Muscle of leg (tissue), 11 donors: ENCODE data around the gene PALM3. TPM values are rescaled to one million over a fixed set of nuclear protein-coding genes. Genes with fewer than 3 reads are reported as not detected.

Source experiments
- DNase-seq: peaks from one replicate; pipeline ENCODE4 v3.0.0; 2013
- H3K27ac ChIP-seq: one replicate; pipeline ENCODE4 v1.5.1; 2013; ENCODE audit warnings: mild to moderate bottlenecking, low read length, control low read depth
- H3K27me3 ChIP-seq: one replicate; pipeline ENCODE4 v1.6.1; 2013; ENCODE audit warnings: low read length; ENCODE audit not compliant: control insufficient read depth, insufficient read depth
- H3K36me3 ChIP-seq: one replicate; pipeline ENCODE4 v1.6.1; 2013; ENCODE audit warnings: low read length; ENCODE audit not compliant: control insufficient read depth, insufficient read depth
- H3K4me1 ChIP-seq: one replicate; pipeline ENCODE4 v1.6.1; 2013; ENCODE audit warnings: low read length; ENCODE audit not compliant: control insufficient read depth, insufficient read depth
- H3K4me3 ChIP-seq: one replicate; pipeline ENCODE4 v1.5.1; 2013; ENCODE audit warnings: low read length, control low read depth
- H3K9me3 ChIP-seq: replicated peaks from 2 replicates; pipeline ENCODE4 v1.6.1; 2013; ENCODE audit warnings: low read depth, low read length; ENCODE audit not compliant: control insufficient read depth
- WGBS: methylation state at CpG from one replicate; pipeline ENCODE4 v1.1.5; 2013; ENCODE audit warnings: missing lambda C conversion rate; ENCODE audit not compliant: insufficient coverage; 5-methylcytosine and 5-hydroxymethylcytosine counted together
- polyA plus RNA-seq, 8 donors: library from polyadenylated mRNA; unstranded; fragments of 120-200 nt; gene quantifications; one replicate each; pipeline versions ENCODE4 v1.2.1 to v1.2.3, GENCODE V29; 2013; ENCODE audit warnings: inconsistent platforms in 1 of 8, low replicate concordance in 1 of 8; ENCODE audit not compliant: insufficient read length in 8 of 8, insufficient read depth in 1 of 8
- total RNA-seq: library from RNA; stranded (reverse); fragments of 120-200 nt; gene quantifications from one replicate; pipeline ENCODE4 v1.2.4, GENCODE V29; 2013

PALM3 gene
- total and polyA plus RNA-seq, 9 donors, result 0.18 to 2.3 (median 1.2) TPM

DNA sequence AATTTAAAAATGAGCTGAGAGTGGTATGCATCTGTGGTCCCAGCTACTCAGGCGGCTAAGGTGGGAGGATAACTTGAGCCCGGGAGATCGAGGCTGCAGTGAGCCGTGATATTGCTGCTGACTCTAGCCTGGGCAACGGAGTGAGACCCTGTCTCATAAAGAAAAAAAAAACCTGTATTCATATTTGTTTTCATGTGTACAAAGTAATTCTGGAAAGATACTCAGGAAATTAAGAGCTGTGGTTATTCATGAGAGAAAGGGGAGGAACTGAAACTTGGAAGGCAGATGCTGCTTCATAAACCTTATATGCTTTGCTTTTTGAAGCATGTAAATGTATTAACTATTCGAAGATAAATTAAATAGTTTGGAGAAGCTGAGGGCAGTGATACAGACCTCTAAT is 42.8 kb downstream of the PALM3 start:
- H3K27me3 ChIP-seq, result no peaks in the 10 kb centered on the region
- H3K27ac ChIP-seq, result no peak overlapping the region
- no peaks in the 10 kb centered on the region for H3K36me3 ChIP-seq
- H3K4me3 ChIP-seq, result no peak overlapping the region
- H3K9me3 ChIP-seq, result no peaks in the 10 kb centered on the region
- no peaks in the 10 kb centered on the region for H3K4me1 ChIP-seq
- WGBS, result no CpG with 5 or more reads among the region's 6 CpGs
- no peak for DNase-seq

- Histone ChIP-seq H3K27me3 (no peaks in the 10 kb centered on the region), H3K9me3 (no peaks in the 10 kb centered on the region), H3K4me1 (no peaks in the 10 kb centered on the region), H3K4me3 (no peak overlapping the region), H3K27ac (no peak overlapping the region), H3K36me3 (no peaks in the 10 kb centered on the region)
- DNase-seq, result no peak
- 100% methylated on average over 1 of the region's 8 CpGs for WGBS
Measured at GRCh38 chr19:14015524-14016035, 46.3 kb downstream of the PALM3 start.

DNA sequence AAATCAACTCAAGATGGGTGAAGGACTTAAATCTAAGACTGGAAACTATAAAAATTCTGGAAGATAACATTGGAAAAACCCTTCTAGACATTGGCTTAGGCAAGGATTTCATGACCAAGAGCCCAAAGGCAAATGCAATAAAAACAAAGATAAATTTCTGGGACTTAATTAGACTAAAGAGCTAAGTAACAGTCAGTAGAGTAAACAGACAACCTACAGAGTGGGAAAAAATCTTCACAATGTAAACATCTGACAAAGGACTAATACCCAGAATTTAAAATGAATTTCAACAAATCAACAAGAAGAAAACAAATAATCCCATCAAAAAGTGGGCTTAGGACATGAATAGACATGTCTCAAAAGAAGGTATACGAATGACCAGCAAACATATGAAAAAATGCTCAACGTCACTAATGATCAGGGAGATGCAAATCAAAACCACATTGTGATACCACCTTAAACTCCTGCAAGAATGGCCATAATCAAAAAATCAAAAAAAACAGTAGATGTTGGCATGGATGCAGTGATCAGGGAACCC is 49.4 kb downstream of the PALM3 start:
- H3K9me3 ChIP-seq, result no peaks in the 10 kb centered on the region
- no peak overlapping the region for H3K27ac ChIP-seq
- WGBS, result no CpG with 5 or more reads among the region's 2 CpGs

DNA sequence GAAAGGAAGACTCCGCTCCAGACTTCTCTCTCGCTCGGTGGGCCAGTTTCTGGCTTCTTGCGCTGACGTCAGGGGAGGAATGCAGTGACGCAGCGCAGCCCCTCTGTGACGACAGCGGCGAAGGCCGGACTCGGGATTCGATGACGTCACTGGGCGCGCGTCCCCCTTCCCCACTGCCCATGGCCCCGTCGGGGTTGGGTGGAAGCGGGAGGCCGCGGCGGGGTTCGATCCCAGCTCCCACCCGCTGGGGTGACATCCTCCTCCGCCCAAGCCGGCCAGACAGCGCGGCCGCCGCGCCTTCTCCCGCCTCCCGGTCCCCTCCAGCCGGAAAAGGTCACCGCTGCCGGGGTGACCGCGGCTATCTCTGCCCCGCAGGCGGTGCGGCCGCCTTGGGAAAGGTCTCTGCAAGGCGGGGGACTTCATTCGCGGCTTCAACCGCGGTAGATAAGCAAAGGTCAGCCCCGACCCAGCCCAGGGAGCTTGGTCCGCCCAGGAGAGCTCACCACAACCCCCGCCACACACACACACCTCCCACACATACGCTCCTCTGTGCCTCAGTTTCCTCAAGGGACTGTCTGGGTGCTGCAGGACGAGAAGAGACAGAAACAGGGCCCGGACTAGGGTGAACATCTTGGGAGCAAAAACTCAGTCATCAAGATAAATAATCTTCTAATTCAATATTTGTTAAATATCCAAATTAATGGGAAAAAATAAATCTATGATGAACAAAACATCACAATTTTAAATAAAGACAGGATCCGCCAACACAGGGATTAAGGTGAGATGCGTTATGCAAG is 54.9 kb downstream of the PALM3 start:
- no peak for DNase-seq
- Histone ChIP-seq H3K36me3 (no peaks in the 10 kb centered on the region), H3K27me3 (no peaks in the 10 kb centered on the region), H3K4me1 (peaks cover 23% of the 10 kb centered on the region), H3K4me3 (peak overlapping the region; percentile 80), H3K9me3 (no peaks in the 10 kb centered on the region), H3K27ac (peak overlapping the region; percentile 99)
- under 1% methylated on average over 43 of the region's 56 CpGs for WGBS

More for the DNA sequence above, 49.4 kb downstream of the PALM3 start:
- no peaks in the 10 kb centered on the region for H3K27me3 ChIP-seq
- no peak overlapping the region for H3K4me3 ChIP-seq
- DNase-seq, result no peak
- no peaks in the 10 kb centered on the region for H3K4me1 ChIP-seq
- H3K36me3 ChIP-seq, result no peaks in the 10 kb centered on the region

DNA sequence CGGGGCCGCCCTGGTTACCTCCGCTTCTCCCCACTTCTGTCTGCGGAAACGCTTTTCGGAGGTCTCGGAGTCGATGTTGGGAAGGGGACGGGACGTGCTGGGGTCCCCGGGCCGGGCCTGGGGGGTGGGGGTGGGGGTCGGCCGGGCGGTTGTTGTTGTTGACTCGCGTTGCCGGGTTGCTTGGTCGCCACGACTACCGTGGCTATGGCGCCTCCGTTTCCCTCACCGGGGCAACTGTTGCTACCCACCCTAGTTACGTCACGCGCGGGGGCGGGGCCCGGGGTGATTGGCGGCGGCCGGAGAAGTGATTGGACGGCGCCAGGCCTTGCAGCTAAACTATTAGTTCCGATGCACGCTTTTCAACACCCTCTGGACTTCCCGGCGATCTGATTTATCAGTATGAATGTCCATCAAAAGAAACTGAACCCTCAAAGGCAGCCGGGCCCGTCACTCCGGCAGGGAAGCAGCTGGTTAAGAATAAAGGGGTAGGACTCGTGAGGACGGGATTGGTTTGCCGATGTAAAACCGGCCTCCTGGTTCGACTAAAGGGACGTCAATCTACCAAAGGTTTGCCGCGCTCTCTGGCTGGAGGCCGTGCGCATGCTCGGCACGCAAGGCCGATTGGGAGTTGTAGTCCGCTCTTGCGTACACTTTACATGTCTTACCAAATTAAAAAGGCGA is 55.7 kb downstream of the PALM3 start, which contains the start of gene RFX1:
Gene RFX1, minus strand, starts transcription at position 236 of the 681 bp plus-strand sequence. CDS start 12,477 bp downstream, outside the sequence.
- peak; percentile 100 for DNase-seq

DNA sequence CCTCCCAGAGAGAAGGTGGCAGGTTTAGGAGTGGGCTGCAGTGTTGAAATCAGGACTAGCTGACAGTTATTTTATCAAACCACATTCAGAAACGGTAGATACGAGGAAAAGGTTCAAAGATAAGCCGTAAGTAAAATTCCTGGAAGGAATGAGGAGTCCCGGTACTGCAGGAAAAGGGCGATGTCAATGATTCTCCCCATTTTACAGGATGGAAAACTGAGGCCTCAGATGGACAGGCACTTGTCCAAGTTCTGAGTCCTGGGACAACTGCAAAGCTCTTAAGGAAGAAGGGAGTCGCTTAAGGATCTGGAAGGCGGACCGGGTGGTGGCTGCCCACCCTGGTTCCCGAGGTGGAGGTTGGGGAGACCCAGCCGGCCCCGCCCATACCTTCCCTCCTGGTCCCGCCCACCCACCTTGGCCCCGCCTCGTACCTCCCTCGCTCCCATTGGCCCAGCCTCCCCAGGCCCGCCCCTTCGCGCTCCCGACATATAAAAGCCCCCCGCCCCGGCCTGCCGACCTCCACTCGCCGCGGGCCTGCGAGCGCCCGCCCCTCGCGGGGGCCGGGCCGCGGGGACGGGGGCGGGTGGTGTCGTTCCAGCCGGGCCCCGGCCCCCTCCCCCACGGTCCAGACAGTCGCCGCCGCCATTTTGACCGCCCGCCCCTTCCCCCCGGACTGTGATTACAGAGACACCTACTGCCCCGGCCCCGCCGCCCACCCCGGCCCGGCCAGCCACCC is 56.4 kb downstream of the PALM3 start:
- peak overlapping the region; percentile 99 for H3K27ac ChIP-seq
- 9% methylated on average over 38 of the region's 50 CpGs for WGBS
- H3K9me3 ChIP-seq, result no peaks in the 10 kb centered on the region
- H3K27me3 ChIP-seq, result no peaks in the 10 kb centered on the region
- H3K4me1 ChIP-seq, result peaks cover 23% of the 10 kb centered on the region
- H3K36me3 ChIP-seq, result peaks cover 2% of the 10 kb centered on the region
- DNase-seq, result peak; percentile 94
- peak overlapping the region; percentile 73 for H3K4me3 ChIP-seq

More for the DNA sequence above, 55.7 kb downstream of the PALM3 start, which contains the start of gene RFX1:
- Histone ChIP-seq H3K36me3 (no peaks in the 10 kb centered on the region), H3K9me3 (no peaks in the 10 kb centered on the region), H3K4me1 (peaks cover 23% of the 10 kb centered on the region), H3K27me3 (no peaks in the 10 kb centered on the region), H3K27ac (peak within 1 kb of the TSS; percentile 99), H3K4me3 (peak within 1 kb of the TSS; percentile 80)
- 0% methylated on average over 35 of the region's 58 CpGs for WGBS

DNA sequence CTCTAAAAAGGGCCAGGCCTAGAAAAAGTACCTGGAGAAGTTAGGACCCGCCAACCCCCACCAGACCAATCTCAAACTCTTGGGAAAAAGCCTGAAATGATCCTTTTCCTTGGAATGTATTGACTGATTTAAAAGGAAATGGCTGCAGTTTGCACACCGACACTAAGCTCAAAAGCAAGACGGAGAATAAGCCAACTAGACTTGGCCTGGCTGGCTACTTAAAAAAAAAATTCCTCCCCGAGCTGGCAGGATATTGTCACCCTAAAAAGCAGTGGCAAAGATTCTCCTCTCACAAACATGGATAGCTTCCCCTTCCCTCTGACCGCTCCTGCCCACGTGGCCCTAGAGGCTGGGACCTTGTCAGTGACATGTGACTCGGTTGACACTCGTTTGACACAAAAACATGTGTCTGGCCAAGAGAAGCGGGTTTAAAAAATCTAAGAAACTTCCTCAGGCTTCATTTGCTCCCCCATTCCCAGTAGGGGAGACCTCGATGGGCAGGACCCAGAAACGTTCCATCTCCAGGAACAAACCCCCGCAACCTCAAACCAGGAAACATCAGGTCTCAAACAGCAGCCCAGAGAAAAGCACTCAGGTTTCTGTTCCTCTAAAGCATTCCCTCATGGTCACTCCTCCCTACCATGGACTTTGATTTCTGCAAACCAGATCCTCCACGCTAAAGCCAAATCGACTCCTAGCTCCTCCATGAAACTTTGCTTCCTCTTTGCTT is 57.1 kb downstream of the PALM3 start:
- peaks cover 2% of the 10 kb centered on the region for H3K36me3 ChIP-seq
- WGBS, result 23% methylated on average over 9 of the region's 14 CpGs
- H3K27ac ChIP-seq, result peak overlapping the region; percentile 99
- peaks cover 23% of the 10 kb centered on the region for H3K4me1 ChIP-seq
- no peaks in the 10 kb centered on the region for H3K27me3 ChIP-seq
- no peaks in the 10 kb centered on the region for H3K9me3 ChIP-seq
- peak; percentile 73 for DNase-seq
- no peak overlapping the region for H3K4me3 ChIP-seq
